Ovary (tissue), 9 donors: Measurements from ENCODE around the gene TNRC6B. TPM values are rescaled to one million over a fixed set of nuclear protein-coding genes. Genes with fewer than 3 reads are reported as not detected.

Experiments used
- DNase-seq, 5 donors: peaks; one replicate each; pipeline ENCODE4 v3.0.0-alpha.2; 2019 to 2020
- H3K27ac ChIP-seq, 2 donors: fragments of 200-600 bp; one replicate each; pipeline versions ENCODE4 v1.5.1 to v1.8.0; 2019 to 2022
- H3K27me3 ChIP-seq: fragments of 200-600 bp; one replicate; pipeline ENCODE4 v1.8.0; 2022
- H3K36me3 ChIP-seq: fragments of 200-600 bp; sonication (generic); one replicate; pipeline ENCODE4 v1.5.1; 2019
- H3K4me1 ChIP-seq: one replicate; pipeline ENCODE4 v1.8.1; 2013; ENCODE audit warnings: mild to moderate bottlenecking, moderate library complexity; ENCODE audit not compliant: insufficient read depth
- H3K4me3 ChIP-seq: fragments of 200-600 bp; sonication (generic); one replicate; pipeline ENCODE4 v1.5.1; 2017
- H3K9me3 ChIP-seq, 2 donors: fragments of 200-600 bp in 1 of 2; sonication (generic) in 1 of 2; one replicate each; pipeline versions ENCODE4 v1.5.1 to v1.8.1; 2013 to 2019; ENCODE audit warnings: mild to moderate bottlenecking in 1 of 2, moderate library complexity in 1 of 2
- CTCF ChIP-seq, 3 donors: fragments of 450-650 bp in 2 of 3; fragments of 200-600 bp in 1 of 3; IDR thresholded peaks; one replicate each; pipeline versions ENCODE4 v1.5.1 to v1.8.0; 2016 to 2022; ENCODE audit warnings: antibody characterized with exemption in 3 of 3, mild to moderate bottlenecking in 1 of 3
- EP300 ChIP-seq: sonication (generic); formaldehyde crosslinking; IDR thresholded peaks from one replicate; pipeline ENCODE4 v1.6.1; 2017; ENCODE audit warnings: antibody characterized with exemption
- POLR2A ChIP-seq: fragments of 450-650 bp; IDR thresholded peaks from one replicate; pipeline ENCODE4 v1.6.1; 2017; ENCODE audit warnings: antibody characterized with exemption, mild to moderate bottlenecking, moderate library complexity
- WGBS, 3 donors: extraction: QIAGEN DNeasy Blood & Tissue Kit in 1 of 3; methylation state at CpG; one replicate each; pipeline versions ENCODE4 v1.1.5 to v1.1.7; 2013 to 2017; 5-methylcytosine and 5-hydroxymethylcytosine counted together
- intact Hi-C, 4 donors: fragments of 100-400 bp; cut with DNase I; formaldehyde crosslinking; loops; one replicate each; pipeline versions ENCODE4 v1.11.0 to v1.15.1; 2022 to 2023
- polyA plus RNA-seq, 2 donors: library from polyadenylated mRNA; stranded (reverse); fragments of 200-250 nt in 1 of 2; fragments of 350-450 nt in 1 of 2; fragmentation: Illumina TruSeq in 1 of 2; extraction: RNeasy Lipid Tissue Mini Kit (QIAGEN cat#74804) in 1 of 2; gene quantifications; one replicate each; pipeline ENCODE4 v1.2.3, GENCODE V29; 2013 to 2014
- total RNA-seq, 7 donors: library from RNA; depleted of rRNA in 2 of 7; stranded (reverse); fragments of >200 nt in 2 of 7; fragmentation: NEBNext Ultra II Directional in 3 of 7; extraction: Animal tissue kit (Norgen Biotek cat#: 25700) in 3 of 7; gene quantifications; one replicate each; pipeline versions ENCODE4 v1.1.0 to v1.2.4, GENCODE V29; 2016 to 2023
- donor health status: DM: no; HTN: no; CAD: no; lungs with moderate emphysema.
- donor health status: DM: no; HTN: no; CAD: no.
- donor health status: Bipolar disorder and iron deficiency.
- donor health status: DM: yes; HTN: yes; CAD: no.
- donor health status: DM: no; HTN: no; CAD: no.
- donor health status: DM: yes; HTN: yes; CAD: no.

TNRC6B gene
- total and polyA plus RNA-seq, 9 donors: 9.4 to 52.1 (median 47.5) TPM

- no peak for DNase-seq
- Histone ChIP-seq H3K4me1 (peaks cover 1% of the 10 kb centered on the region), H3K4me3 (no peak overlapping the region), H3K9me3 (no peaks in the 10 kb centered on the region), H3K36me3 (no peaks in the 10 kb centered on the region), H3K27ac (no peak overlapping the region), H3K27me3 (no peaks in the 10 kb centered on the region)
- TF ChIP-seq POLR2A: no peak
- TF ChIP-seq CTCF (IDR thresholded peaks at IDR 0.05): no peak
- no peak for TF ChIP-seq EP300
- intact Hi-C loops: no loop called here
- WGBS, 3 donors: 90 to 95% (median 93%) methylated on average over 3 of the region's 3 CpGs
These were observed 63.6 kb downstream of the TNRC6B start for GRCh38 chr22:40241200-40241763.

GRCh38 chr22:40243891-40244290, 66.2 kb downstream of the TNRC6B start:
- TF ChIP-seq POLR2A (no peak), EP300 (no peak), CTCF (IDR thresholded peaks at IDR 0.05) (no peak)
- WGBS, 3 donors: 91 to 97% (median 96%) methylated on average over 2 of the region's 2 CpGs
- intact Hi-C loops: no loop called here
- peaks cover 1% of the 10 kb centered on the region for H3K4me1 ChIP-seq
- H3K9me3 ChIP-seq: no peaks in the 10 kb centered on the region
- no peaks in the 10 kb centered on the region for H3K27me3 ChIP-seq
- no peak overlapping the region for H3K27ac ChIP-seq
- DNase-seq: no peak
- H3K36me3 ChIP-seq: no peaks in the 10 kb centered on the region
- H3K4me3 ChIP-seq: no peak overlapping the region

DNA sequence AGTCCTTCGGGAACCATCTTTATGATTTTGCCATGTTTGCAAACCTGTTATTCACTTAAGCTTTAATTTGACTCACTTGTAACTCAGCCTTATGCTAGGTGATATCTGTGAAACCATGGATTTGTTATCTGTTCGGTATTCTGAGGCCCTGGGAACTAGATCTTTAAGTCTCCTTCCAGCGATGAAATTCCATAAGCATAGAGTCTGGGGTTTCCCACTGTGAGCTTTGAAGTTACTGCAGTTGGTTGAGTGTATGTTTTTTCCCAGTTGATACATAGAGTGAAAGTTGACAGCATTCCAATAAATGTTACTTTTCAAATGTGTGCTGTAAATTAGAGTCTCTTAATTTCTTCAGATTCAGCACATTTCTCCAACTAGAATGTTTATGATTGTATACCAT, 66.9 kb downstream of the TNRC6B start:
- 94 to 97% (median 95%) methylated on average over 3 of the region's 3 CpGs for WGBS, 3 donors
- Histone ChIP-seq H3K27ac (no peak overlapping the region), H3K4me3 (no peak overlapping the region), H3K27me3 (no peaks in the 10 kb centered on the region), H3K4me1 (peaks cover 1% of the 10 kb centered on the region), H3K36me3 (no peaks in the 10 kb centered on the region), H3K9me3 (no peaks in the 10 kb centered on the region)
- no peak for DNase-seq
- TF ChIP-seq POLR2A: no peak
- no peak for TF ChIP-seq CTCF (IDR thresholded peaks at IDR 0.05)
- TF ChIP-seq EP300: no peak
- intact Hi-C loops: no loop called here

- intact Hi-C loops: no loop called here
- no peaks in the 10 kb centered on the region for H3K9me3 ChIP-seq
- DNase-seq: no peak
- H3K4me3 ChIP-seq: no peak overlapping the region
- H3K27ac ChIP-seq: no peak overlapping the region
- TF ChIP-seq POLR2A: no peak
- TF ChIP-seq EP300: no peak
- no peak for TF ChIP-seq CTCF (IDR thresholded peaks at IDR 0.05)
- no peaks in the 10 kb centered on the region for H3K27me3 ChIP-seq
- WGBS, 3 donors: 88 to 94% (median 91%) methylated on average over 6 of the region's 6 CpGs
- no peaks in the 10 kb centered on the region for H3K36me3 ChIP-seq
- peaks cover 2% of the 10 kb centered on the region for H3K4me1 ChIP-seq
These were observed 70.3 kb downstream of the TNRC6B start for GRCh38 chr22:40247976-40248375.
